ENCODE measurements around the gene MYD88.

MYD88 gene

GRCh38 chr3:38141173-38141951, 2.9 kb downstream of the MYD88 start:
- Histone ChIP-seq H3K36me3 (ENCODE audit: control insufficient read depth, low read depth, low read length) (peaks cover 17% of the 10 kb centered on the region), H3K27ac (ENCODE audit: low read length) (no peak overlapping the region), H3K4me1 (ENCODE audit: control insufficient read depth, low read depth, low read length) (peaks cover 13% of the 10 kb centered on the region), H3K27me3 (ENCODE audit: control insufficient read depth, insufficient read depth, low read length) (peaks cover 8% of the 10 kb centered on the region), H3K4me3 (ENCODE audit: low read length) (no peak overlapping the region), H3K9me3 (ENCODE audit: control insufficient read depth, low read depth, low read length) (no peaks in the 10 kb centered on the region), H3K9ac (ENCODE audit: low read length) (no peak overlapping the region)

GRCh38 chr3:38141952-38142273, 3.5 kb downstream of the MYD88 start:
- Histone ChIP-seq H3K4me3 (ENCODE audit: low read length) (no peak overlapping the region), H3K27me3 (ENCODE audit: control insufficient read depth, insufficient read depth, low read length) (peaks cover 8% of the 10 kb centered on the region), H3K4me1 (ENCODE audit: control insufficient read depth, low read depth, low read length) (peaks cover 13% of the 10 kb centered on the region), H3K27ac (ENCODE audit: low read length) (no peak overlapping the region), H3K9ac (ENCODE audit: low read length) (no peak overlapping the region), H3K9me3 (ENCODE audit: control insufficient read depth, low read depth, low read length) (no peaks in the 10 kb centered on the region), H3K36me3 (ENCODE audit: control insufficient read depth, low read depth, low read length) (peaks cover 17% of the 10 kb centered on the region)

- Histone ChIP-seq H3K4me1 (ENCODE audit: control insufficient read depth, low read depth, low read length) (peaks cover 8% of the 10 kb centered on the region), H3K4me3 (ENCODE audit: low read length) (no peak overlapping the region), H3K27ac (ENCODE audit: low read length) (no peak overlapping the region), H3K27me3 (ENCODE audit: control insufficient read depth, insufficient read depth, low read length) (peaks cover 8% of the 10 kb centered on the region), H3K9me3 (ENCODE audit: control insufficient read depth, low read depth, low read length) (no peaks in the 10 kb centered on the region), H3K36me3 (ENCODE audit: control insufficient read depth, low read depth, low read length) (peaks cover 17% of the 10 kb centered on the region), H3K9ac (ENCODE audit: low read length) (no peak overlapping the region)
Measured at GRCh38 chr3:38142959-38143358, 4.5 kb downstream of the MYD88 start.

GRCh38 chr3:38143511-38143910, 5.0 kb downstream of the MYD88 start:
- Histone ChIP-seq H3K36me3 (ENCODE audit: control insufficient read depth, low read depth, low read length) (peaks cover 17% of the 10 kb centered on the region), H3K27ac (ENCODE audit: low read length) (no peak overlapping the region), H3K4me3 (ENCODE audit: low read length) (no peak overlapping the region), H3K4me1 (ENCODE audit: control insufficient read depth, low read depth, low read length) (peaks cover 5% of the 10 kb centered on the region), H3K9me3 (ENCODE audit: control insufficient read depth, low read depth, low read length) (no peaks in the 10 kb centered on the region), H3K27me3 (ENCODE audit: control insufficient read depth, insufficient read depth, low read length) (peaks cover 8% of the 10 kb centered on the region), H3K9ac (ENCODE audit: low read length) (no peak overlapping the region)

GRCh38 chr3:38146504-38146903, 8.0 kb downstream of the MYD88 start:
- Histone ChIP-seq H3K27me3 (ENCODE audit: control insufficient read depth, insufficient read depth, low read length) (no peaks in the 10 kb centered on the region), H3K27ac (ENCODE audit: low read length) (no peak overlapping the region), H3K9ac (ENCODE audit: low read length) (no peak overlapping the region), H3K4me3 (ENCODE audit: low read length) (no peak overlapping the region), H3K4me1 (ENCODE audit: control insufficient read depth, low read depth, low read length) (no peaks in the 10 kb centered on the region), H3K9me3 (ENCODE audit: control insufficient read depth, low read depth, low read length) (no peaks in the 10 kb centered on the region), H3K36me3 (ENCODE audit: control insufficient read depth, low read depth, low read length) (peaks cover 9% of the 10 kb centered on the region)

- Histone ChIP-seq H3K4me3 (ENCODE audit: low read length) (no peak overlapping the region), H3K4me1 (ENCODE audit: control insufficient read depth, low read depth, low read length) (no peaks in the 10 kb centered on the region), H3K9me3 (ENCODE audit: control insufficient read depth, low read depth, low read length) (no peaks in the 10 kb centered on the region)
Measured at GRCh38 chr3:38147421-38147820, 9.0 kb downstream of the MYD88 start.

GRCh38 chr3:38148311-38148882, 9.9 kb downstream of the MYD88 start:
- no peaks in the 10 kb centered on the region for H3K4me1 ChIP-seq (ENCODE audit: control insufficient read depth, low read depth, low read length)
- no peak overlapping the region for H3K9ac ChIP-seq (ENCODE audit: low read length)
- H3K9me3 ChIP-seq (ENCODE audit: control insufficient read depth, low read depth, low read length) = no peaks in the 10 kb centered on the region
- H3K27me3 ChIP-seq (ENCODE audit: control insufficient read depth, insufficient read depth, low read length) = no peaks in the 10 kb centered on the region
- no peaks in the 10 kb centered on the region for H3K36me3 ChIP-seq (ENCODE audit: control insufficient read depth, low read depth, low read length)
- no peak overlapping the region for H3K27ac ChIP-seq (ENCODE audit: low read length)
- H3K4me3 ChIP-seq (ENCODE audit: low read length) = no peak overlapping the region

More at GRCh38 chr3:38147421-38147820, 9.0 kb downstream of the MYD88 start:
- Histone ChIP-seq H3K27me3 (ENCODE audit: control insufficient read depth, insufficient read depth, low read length) (no peaks in the 10 kb centered on the region), H3K9ac (ENCODE audit: low read length) (no peak overlapping the region), H3K36me3 (ENCODE audit: control insufficient read depth, low read depth, low read length) (peaks cover under 1% of the 10 kb centered on the region), H3K27ac (ENCODE audit: low read length) (no peak overlapping the region)

GRCh38 chr3:38149708-38150107, 11.2 kb downstream of the MYD88 start:
- Histone ChIP-seq H3K4me1 (ENCODE audit: control insufficient read depth, low read depth, low read length) (no peaks in the 10 kb centered on the region), H3K36me3 (ENCODE audit: control insufficient read depth, low read depth, low read length) (no peaks in the 10 kb centered on the region), H3K27ac (ENCODE audit: low read length) (no peak overlapping the region), H3K9ac (ENCODE audit: low read length) (no peak overlapping the region), H3K9me3 (ENCODE audit: control insufficient read depth, low read depth, low read length) (no peaks in the 10 kb centered on the region), H3K4me3 (ENCODE audit: low read length) (no peak overlapping the region), H3K27me3 (ENCODE audit: control insufficient read depth, insufficient read depth, low read length) (no peaks in the 10 kb centered on the region)

- Histone ChIP-seq H3K9me3 (ENCODE audit: control insufficient read depth, low read depth, low read length) (no peaks in the 10 kb centered on the region), H3K4me3 (ENCODE audit: low read length) (no peak overlapping the region), H3K27ac (ENCODE audit: low read length) (no peak overlapping the region), H3K27me3 (ENCODE audit: control insufficient read depth, insufficient read depth, low read length) (no peaks in the 10 kb centered on the region), H3K9ac (ENCODE audit: low read length) (no peak overlapping the region), H3K4me1 (ENCODE audit: control insufficient read depth, low read depth, low read length) (no peaks in the 10 kb centered on the region), H3K36me3 (ENCODE audit: control insufficient read depth, low read depth, low read length) (no peaks in the 10 kb centered on the region)
Measured at GRCh38 chr3:38150780-38151528, 12.5 kb downstream of the MYD88 start.

GRCh38 chr3:38151667-38152265, 13.3 kb downstream of the MYD88 start:
- Histone ChIP-seq H3K9ac (ENCODE audit: low read length) (no peak overlapping the region), H3K4me1 (ENCODE audit: control insufficient read depth, low read depth, low read length) (no peaks in the 10 kb centered on the region), H3K27ac (ENCODE audit: low read length) (no peak overlapping the region)

GRCh38 chr3:38152609-38153008, 14.1 kb downstream of the MYD88 start:
- no peak overlapping the region for H3K27ac ChIP-seq (ENCODE audit: low read length)
- H3K36me3 ChIP-seq (ENCODE audit: control insufficient read depth, low read depth, low read length) = no peaks in the 10 kb centered on the region
- no peaks in the 10 kb centered on the region for H3K27me3 ChIP-seq (ENCODE audit: control insufficient read depth, insufficient read depth, low read length)
- no peak overlapping the region for H3K9ac ChIP-seq (ENCODE audit: low read length)
- no peak overlapping the region for H3K4me3 ChIP-seq (ENCODE audit: low read length)
- H3K9me3 ChIP-seq (ENCODE audit: control insufficient read depth, low read depth, low read length) = no peaks in the 10 kb centered on the region
- H3K4me1 ChIP-seq (ENCODE audit: control insufficient read depth, low read depth, low read length) = no peaks in the 10 kb centered on the region

More at GRCh38 chr3:38151667-38152265, 13.3 kb downstream of the MYD88 start:
- Histone ChIP-seq H3K9me3 (ENCODE audit: control insufficient read depth, low read depth, low read length) (no peaks in the 10 kb centered on the region), H3K36me3 (ENCODE audit: control insufficient read depth, low read depth, low read length) (no peaks in the 10 kb centered on the region), H3K4me3 (ENCODE audit: low read length) (no peak overlapping the region), H3K27me3 (ENCODE audit: control insufficient read depth, insufficient read depth, low read length) (no peaks in the 10 kb centered on the region)

Data from iPS-18a (cell line).